ENCODE results near the gene WWOX.

- TF ChIP-seq, protein P1, sequence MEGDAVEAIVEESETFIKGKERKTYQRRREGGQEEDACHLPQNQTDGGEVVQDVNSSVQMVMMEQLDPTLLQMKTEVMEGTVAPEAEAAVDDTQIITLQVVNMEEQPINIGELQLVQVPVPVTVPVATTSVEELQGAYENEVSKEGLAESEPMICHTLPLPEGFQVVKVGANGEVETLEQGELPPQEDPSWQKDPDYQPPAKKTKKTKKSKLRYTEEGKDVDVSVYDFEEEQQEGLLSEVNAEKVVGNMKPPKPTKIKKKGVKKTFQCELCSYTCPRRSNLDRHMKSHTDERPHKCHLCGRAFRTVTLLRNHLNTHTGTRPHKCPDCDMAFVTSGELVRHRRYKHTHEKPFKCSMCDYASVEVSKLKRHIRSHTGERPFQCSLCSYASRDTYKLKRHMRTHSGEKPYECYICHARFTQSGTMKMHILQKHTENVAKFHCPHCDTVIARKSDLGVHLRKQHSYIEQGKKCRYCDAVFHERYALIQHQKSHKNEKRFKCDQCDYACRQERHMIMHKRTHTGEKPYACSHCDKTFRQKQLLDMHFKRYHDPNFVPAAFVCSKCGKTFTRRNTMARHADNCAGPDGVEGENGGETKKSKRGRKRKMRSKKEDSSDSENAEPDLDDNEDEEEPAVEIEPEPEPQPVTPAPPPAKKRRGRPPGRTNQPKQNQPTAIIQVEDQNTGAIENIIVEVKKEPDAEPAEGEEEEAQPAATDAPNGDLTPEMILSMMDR (IDR thresholded peaks at IDR 0.05; ENCODE audit: poor library complexity), result no peak
- TF ChIP-seq EZH2 (IDR thresholded peaks at IDR 0.05; ENCODE audit: borderline replicate concordance), result no peak
- TF ChIP-seq EZH2phosphoT487 (IDR thresholded peaks at IDR 0.05; ENCODE audit: low read depth, severe bottlenecking, unreplicated experiment), result no peak
Observed at GRCh38 chr16:78365366-78365765, 265.9 kb downstream of the WWOX start.

Data from hepatocyte (in vitro differentiated cells).